ENCODE results near the gene EYS. TPM values are rescaled to one million over a fixed set of nuclear protein-coding genes. Genes with fewer than 3 reads are reported as not detected.

The EYS gene
- total and polyA plus RNA-seq, 5 donors from 2014 or later = 0.03 to 0.09 (median 0.05) TPM; not detected in 1

- DNase-seq = no peak
- H3K36me3 Mint-ChIP-seq = no peaks in the 10 kb centered on the region
- no peaks in the 10 kb centered on the region for H3K4me1 ChIP-seq (ENCODE audit: control insufficient read depth, insufficient read depth, low read length, poor library complexity, severe bottlenecking)
- no peak for ATAC-seq (ENCODE audit: low read depth in 2 of 2)
- no peaks in the 10 kb centered on the region for H3K9me3 ChIP-seq (ENCODE audit: control insufficient read depth in 2 of 2, low read length in 2 of 2)
- no peaks in the 10 kb centered on the region for H3K36me3 ChIP-seq (ENCODE audit: control insufficient read depth, insufficient read depth, low read length)
- H3K27me3 Mint-ChIP-seq = no peaks in the 10 kb centered on the region
- no peaks in the 10 kb centered on the region for H3K4me1 Mint-ChIP-seq
- no peak overlapping the region for H3K27ac ChIP-seq (ENCODE audit: insufficient read depth, low read length, poor library complexity, severe bottlenecking)
- no peaks in the 10 kb centered on the region for H3K27me3 ChIP-seq (ENCODE audit: control insufficient read depth, insufficient read depth, low read length)
- no peak overlapping the region for H3K4me3 Mint-ChIP-seq
- peaks cover 0 to 20% (median 3%) of the 10 kb centered on the region in 7 donors for H3K9me3 Mint-ChIP-seq
- no peak overlapping the region for H3K4me3 ChIP-seq (ENCODE audit: low read depth, low read length)
- no peak overlapping the region for H3K27ac Mint-ChIP-seq
Measured at GRCh38 chr6:65170273-65170672, 536.8 kb downstream of the EYS start.

GRCh38 chr6:65161661-65162060 is 545.4 kb downstream of the EYS start:
- peaks cover 3 to 24% (median 7%) of the 10 kb centered on the region in 7 donors for H3K9me3 Mint-ChIP-seq
- no peaks in the 10 kb centered on the region for H3K27me3 ChIP-seq (ENCODE audit: control insufficient read depth, insufficient read depth, low read length)
- no peak overlapping the region for H3K27ac ChIP-seq (ENCODE audit: insufficient read depth, low read length, poor library complexity, severe bottlenecking)
- DNase-seq = no peak
- H3K4me1 Mint-ChIP-seq = no peaks in the 10 kb centered on the region
- no peaks in the 10 kb centered on the region for H3K4me1 ChIP-seq (ENCODE audit: control insufficient read depth, insufficient read depth, low read length, poor library complexity, severe bottlenecking)
- H3K36me3 ChIP-seq (ENCODE audit: control insufficient read depth, insufficient read depth, low read length) = no peaks in the 10 kb centered on the region
- H3K4me3 Mint-ChIP-seq = no peak overlapping the region
- H3K36me3 Mint-ChIP-seq = no peaks in the 10 kb centered on the region
- no peaks in the 10 kb centered on the region for H3K9me3 ChIP-seq (ENCODE audit: control insufficient read depth in 2 of 2, low read length in 2 of 2)
- no peak overlapping the region for H3K27ac Mint-ChIP-seq
- no peak for ATAC-seq (ENCODE audit: low read depth in 2 of 2)
- no peaks in the 10 kb centered on the region for H3K27me3 Mint-ChIP-seq
- H3K4me3 ChIP-seq (ENCODE audit: low read depth, low read length) = no peak overlapping the region

DNA sequence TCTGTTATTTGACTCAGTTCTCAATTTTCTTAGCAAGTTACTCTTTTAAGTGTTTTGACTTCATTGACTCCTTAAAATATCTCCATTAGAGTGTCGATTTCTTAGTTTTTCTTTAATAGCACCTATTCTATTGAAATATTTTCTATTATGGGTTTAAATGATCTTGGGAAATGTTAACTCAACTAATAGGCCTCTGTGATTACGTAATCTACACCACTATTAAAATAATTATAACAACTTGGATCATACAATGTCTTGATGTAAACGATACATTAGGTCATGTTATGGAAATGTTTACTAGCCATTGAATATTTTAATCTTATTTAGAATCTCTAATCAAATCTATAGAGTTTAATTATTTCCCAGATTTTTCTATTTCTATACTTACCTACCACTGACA is 550.0 kb downstream of the EYS start:
- DNase-seq = no peak
- no peaks in the 10 kb centered on the region for H3K36me3 Mint-ChIP-seq
- H3K4me1 Mint-ChIP-seq = no peaks in the 10 kb centered on the region
- Histone ChIP-seq H3K4me3 (ENCODE audit: low read depth, low read length) (no peak overlapping the region), H3K9me3 (ENCODE audit: control insufficient read depth in 2 of 2, low read length in 2 of 2) (peaks cover 0 to 1% of the 10 kb centered on the region in 2 experiments), H3K27me3 (ENCODE audit: control insufficient read depth, insufficient read depth, low read length) (no peaks in the 10 kb centered on the region), H3K27ac (ENCODE audit: insufficient read depth, low read length, poor library complexity, severe bottlenecking) (no peak overlapping the region), H3K36me3 (ENCODE audit: control insufficient read depth, insufficient read depth, low read length) (no peaks in the 10 kb centered on the region), H3K4me1 (ENCODE audit: control insufficient read depth, insufficient read depth, low read length, poor library complexity, severe bottlenecking) (no peaks in the 10 kb centered on the region)
- no peak overlapping the region for H3K27ac Mint-ChIP-seq
- H3K9me3 Mint-ChIP-seq = peaks cover 6 to 31% (median 7%) of the 10 kb centered on the region in 7 donors
- peak overlapping the region in 1 of 4 donors; percentile 47 for H3K4me3 Mint-ChIP-seq
- H3K27me3 Mint-ChIP-seq = no peaks in the 10 kb centered on the region
- ATAC-seq (ENCODE audit: low read depth in 2 of 2) = no peak

GRCh38 chr6:65155083-65155482 is 551.9 kb downstream of the EYS start:
- DNase-seq (no peak), ATAC-seq (ENCODE audit: low read depth in 2 of 2) (no peak)
- H3K27me3 Mint-ChIP-seq = no peaks in the 10 kb centered on the region
- peaks cover 6 to 31% (median 8%) of the 10 kb centered on the region in 7 donors for H3K9me3 Mint-ChIP-seq
- Histone ChIP-seq H3K4me1 (ENCODE audit: control insufficient read depth, insufficient read depth, low read length, poor library complexity, severe bottlenecking) (no peaks in the 10 kb centered on the region), H3K4me3 (ENCODE audit: low read depth, low read length) (no peak overlapping the region), H3K36me3 (ENCODE audit: control insufficient read depth, insufficient read depth, low read length) (no peaks in the 10 kb centered on the region), H3K9me3 (ENCODE audit: control insufficient read depth in 2 of 2, low read length in 2 of 2) (peaks cover 0 to 1% of the 10 kb centered on the region in 2 experiments), H3K27ac (ENCODE audit: insufficient read depth, low read length, poor library complexity, severe bottlenecking) (no peak overlapping the region), H3K27me3 (ENCODE audit: control insufficient read depth, insufficient read depth, low read length) (no peaks in the 10 kb centered on the region)
- no peaks in the 10 kb centered on the region for H3K36me3 Mint-ChIP-seq
- no peak overlapping the region for H3K4me3 Mint-ChIP-seq
- no peaks in the 10 kb centered on the region for H3K4me1 Mint-ChIP-seq
- H3K27ac Mint-ChIP-seq = no peak overlapping the region

DNA sequence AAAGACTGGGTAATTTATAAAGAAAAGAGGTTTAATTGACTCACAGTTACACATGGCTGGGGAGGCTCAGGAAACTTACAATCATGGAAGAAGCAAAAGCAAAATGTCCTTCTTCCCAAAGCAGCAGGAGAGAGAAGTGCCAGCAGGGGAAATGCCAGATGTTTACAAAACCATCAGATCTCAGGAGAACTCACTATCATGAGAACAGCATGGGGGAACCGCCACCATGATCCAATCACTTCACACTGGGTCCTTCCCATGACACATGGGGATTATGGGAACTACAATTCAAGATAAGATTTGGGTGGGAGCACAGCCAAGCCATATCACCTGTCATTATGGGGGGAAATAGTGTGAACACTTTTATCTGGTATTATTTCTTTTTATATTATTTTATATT is 557.2 kb downstream of the EYS start:
- Histone ChIP-seq H3K4me3 (ENCODE audit: low read depth, low read length) (no peak overlapping the region), H3K4me1 (ENCODE audit: control insufficient read depth, insufficient read depth, low read length, poor library complexity, severe bottlenecking) (no peaks in the 10 kb centered on the region), H3K36me3 (ENCODE audit: control insufficient read depth, insufficient read depth, low read length) (no peaks in the 10 kb centered on the region), H3K27ac (ENCODE audit: insufficient read depth, low read length, poor library complexity, severe bottlenecking) (no peak overlapping the region), H3K27me3 (ENCODE audit: control insufficient read depth, insufficient read depth, low read length) (no peaks in the 10 kb centered on the region), H3K9me3 (ENCODE audit: control insufficient read depth in 2 of 2, low read length in 2 of 2) (peaks cover 0 to 15% of the 10 kb centered on the region in 2 experiments)
- Mint-ChIP-seq H3K4me3 (no peak overlapping the region), H3K4me1 (no peaks in the 10 kb centered on the region), H3K36me3 (no peaks in the 10 kb centered on the region), H3K9me3 (peaks cover 0 to 19% (median 3%) of the 10 kb centered on the region in 7 donors), H3K27me3 (no peaks in the 10 kb centered on the region), H3K27ac (no peak overlapping the region)
- DNase-seq = no peak
- no peak for ATAC-seq (ENCODE audit: low read depth in 2 of 2)

DNA sequence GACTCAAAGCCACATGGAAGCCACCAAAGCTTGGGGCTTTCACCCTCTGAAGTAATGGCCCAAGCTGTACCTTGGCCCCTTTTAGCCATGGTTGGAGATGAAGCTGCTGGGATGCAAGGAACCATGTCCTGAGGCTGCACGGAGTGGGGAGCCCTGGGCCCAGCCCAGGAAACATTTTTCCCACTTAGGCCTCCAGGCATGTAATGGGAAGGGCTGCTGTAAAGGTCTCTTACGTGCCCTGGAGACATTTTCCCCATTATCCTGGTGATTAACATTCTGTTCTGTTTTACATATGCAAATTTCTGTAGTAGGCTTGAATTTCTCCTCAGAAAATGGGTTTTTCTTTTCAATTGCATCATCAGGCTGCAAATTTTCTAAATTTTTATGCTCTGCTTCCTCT is 558.2 kb downstream of the EYS start:
- H3K4me3 ChIP-seq (ENCODE audit: low read depth, low read length) = no peak overlapping the region
- H3K27me3 Mint-ChIP-seq = no peaks in the 10 kb centered on the region
- H3K4me3 Mint-ChIP-seq = no peak overlapping the region
- H3K9me3 ChIP-seq (ENCODE audit: control insufficient read depth in 2 of 2, low read length in 2 of 2) = peaks cover 0 to 15% of the 10 kb centered on the region in 2 experiments
- H3K27ac Mint-ChIP-seq = no peak overlapping the region
- no peaks in the 10 kb centered on the region for H3K4me1 ChIP-seq (ENCODE audit: control insufficient read depth, insufficient read depth, low read length, poor library complexity, severe bottlenecking)
- H3K9me3 Mint-ChIP-seq = peaks cover under 1 to 24% (median 3%) of the 10 kb centered on the region in 7 donors
- ATAC-seq (ENCODE audit: low read depth in 2 of 2) = no peak
- H3K27me3 ChIP-seq (ENCODE audit: control insufficient read depth, insufficient read depth, low read length) = no peaks in the 10 kb centered on the region
- no peaks in the 10 kb centered on the region for H3K36me3 ChIP-seq (ENCODE audit: control insufficient read depth, insufficient read depth, low read length)
- H3K27ac ChIP-seq (ENCODE audit: insufficient read depth, low read length, poor library complexity, severe bottlenecking) = no peak overlapping the region
- H3K36me3 Mint-ChIP-seq = no peaks in the 10 kb centered on the region
- DNase-seq = no peak
- H3K4me1 Mint-ChIP-seq = no peaks in the 10 kb centered on the region

GRCh38 chr6:65135567-65135966 is 571.5 kb downstream of the EYS start:
- H3K27ac ChIP-seq (ENCODE audit: insufficient read depth, low read length, poor library complexity, severe bottlenecking) = no peak overlapping the region
- Mint-ChIP-seq H3K9me3 (peaks cover 4 to 55% (median 14%) of the 10 kb centered on the region in 7 donors), H3K4me1 (no peaks in the 10 kb centered on the region), H3K4me3 (no peak overlapping the region), H3K27me3 (no peaks in the 10 kb centered on the region), H3K27ac (no peak overlapping the region), H3K36me3 (no peaks in the 10 kb centered on the region)
- peaks cover 0 to 7% of the 10 kb centered on the region in 2 experiments for H3K9me3 ChIP-seq (ENCODE audit: control insufficient read depth in 2 of 2, low read length in 2 of 2)
- no peaks in the 10 kb centered on the region for H3K27me3 ChIP-seq (ENCODE audit: control insufficient read depth, insufficient read depth, low read length)
- no peaks in the 10 kb centered on the region for H3K4me1 ChIP-seq (ENCODE audit: control insufficient read depth, insufficient read depth, low read length, poor library complexity, severe bottlenecking)
- ATAC-seq (ENCODE audit: low read depth in 2 of 2) (no peak), DNase-seq (no peak)
- no peaks in the 10 kb centered on the region for H3K36me3 ChIP-seq (ENCODE audit: control insufficient read depth, insufficient read depth, low read length)
- no peak overlapping the region for H3K4me3 ChIP-seq (ENCODE audit: low read depth, low read length)

DNA sequence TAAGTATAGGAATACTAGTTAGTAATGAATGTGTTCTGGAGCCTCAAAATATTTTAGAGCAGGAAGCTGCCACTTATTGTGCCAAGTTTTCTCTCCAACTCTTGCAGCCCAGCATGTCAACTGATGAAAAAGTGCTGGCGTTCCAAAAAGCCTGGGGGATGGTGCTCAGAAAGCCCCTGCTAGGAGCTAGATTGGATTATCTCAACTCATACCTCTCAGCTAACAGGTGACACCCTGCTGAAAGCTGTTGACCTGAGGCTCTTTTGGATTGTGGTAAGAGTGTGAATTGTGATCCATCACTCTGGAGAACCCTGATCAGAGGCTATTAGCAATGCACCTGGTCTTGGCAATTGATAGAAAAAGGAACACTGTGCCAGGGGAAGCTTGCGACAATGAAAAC is 580.4 kb downstream of the EYS start:
- no peak overlapping the region for H3K4me3 ChIP-seq (ENCODE audit: low read depth, low read length)
- DNase-seq (no peak), ATAC-seq (ENCODE audit: low read depth in 2 of 2) (no peak)
- peaks cover 0 to 3% of the 10 kb centered on the region in 2 experiments for H3K9me3 ChIP-seq (ENCODE audit: control insufficient read depth in 2 of 2, low read length in 2 of 2)
- no peaks in the 10 kb centered on the region for H3K27me3 ChIP-seq (ENCODE audit: control insufficient read depth, insufficient read depth, low read length)
- H3K27ac ChIP-seq (ENCODE audit: insufficient read depth, low read length, poor library complexity, severe bottlenecking) = no peak overlapping the region
- no peaks in the 10 kb centered on the region for H3K36me3 Mint-ChIP-seq
- H3K27me3 Mint-ChIP-seq = no peaks in the 10 kb centered on the region
- no peaks in the 10 kb centered on the region for H3K4me1 ChIP-seq (ENCODE audit: control insufficient read depth, insufficient read depth, low read length, poor library complexity, severe bottlenecking)
- no peaks in the 10 kb centered on the region for H3K36me3 ChIP-seq (ENCODE audit: control insufficient read depth, insufficient read depth, low read length)
- no peak overlapping the region for H3K4me3 Mint-ChIP-seq
- no peaks in the 10 kb centered on the region for H3K4me1 Mint-ChIP-seq
- H3K27ac Mint-ChIP-seq = no peak overlapping the region
- peaks cover 3 to 19% (median 11%) of the 10 kb centered on the region in 7 donors for H3K9me3 Mint-ChIP-seq
